ENCODE measurements around the gene PTPRR. TPM values are rescaled to one million over a fixed set of nuclear protein-coding genes. Genes with fewer than 3 reads are reported as not detected.

PTPRR gene
- total RNA-seq, 2 experiments from 2014 or later, result not detected

- no peak overlapping the region for H3K4me3 Mint-ChIP-seq
- no peaks in the 10 kb centered on the region for H3K4me1 ChIP-seq (ENCODE audit: insufficient read depth, low read length)
- no peaks in the 10 kb centered on the region for H3K4me1 Mint-ChIP-seq (ENCODE audit: low read depth)
- DNase-seq (no peak), ATAC-seq (ENCODE audit: poor library complexity) (no peak)
- no peaks in the 10 kb centered on the region for H3K36me3 ChIP-seq (ENCODE audit: insufficient read depth, low read length)
- no peaks in the 10 kb centered on the region for H3K9me3 Mint-ChIP-seq
- H3K27me3 ChIP-seq (ENCODE audit: control insufficient read depth in 1 of 2, insufficient read depth in 2 of 2, low read length in 2 of 2), result no peaks in the 10 kb centered on the region
- no peak overlapping the region for H3K4me3 ChIP-seq (ENCODE audit: low read length)
- H3K36me3 Mint-ChIP-seq (ENCODE audit: low read depth), result no peaks in the 10 kb centered on the region
- peaks cover 39% of the 10 kb centered on the region for H3K27me3 Mint-ChIP-seq
- intact Hi-C loops (cut with DNase I, micrococcal nuclease), result no loop called here
- TF ChIP-seq CTCF (IDR thresholded peaks at IDR 0.05), result no peak
- H3K9me3 ChIP-seq (ENCODE audit: control insufficient read depth in 1 of 2, insufficient read depth in 1 of 2, low read length in 2 of 2), result no peaks in the 10 kb centered on the region
- ChIA-PET CTCF (no interaction called here), POLR2A (no interaction called here)
- H3K27ac Mint-ChIP-seq, result no peak overlapping the region
- no peak overlapping the region for H3K27ac ChIP-seq (ENCODE audit: low read depth in 1 of 2, low read length in 2 of 2)
These were observed 170.6 kb downstream of the PTPRR start for GRCh38 chr12:70749931-70750330.

- Histone ChIP-seq H3K9me3 (ENCODE audit: control insufficient read depth in 1 of 2, insufficient read depth in 1 of 2, low read length in 2 of 2) (no peaks in the 10 kb centered on the region), H3K4me3 (ENCODE audit: low read length) (no peak overlapping the region), H3K27me3 (ENCODE audit: control insufficient read depth in 1 of 2, insufficient read depth in 2 of 2, low read length in 2 of 2) (no peaks in the 10 kb centered on the region), H3K4me1 (ENCODE audit: insufficient read depth, low read length) (no peaks in the 10 kb centered on the region), H3K27ac (ENCODE audit: low read depth in 1 of 2, low read length in 2 of 2) (no peak overlapping the region), H3K36me3 (ENCODE audit: insufficient read depth, low read length) (no peaks in the 10 kb centered on the region)
- DNase-seq (no peak), ATAC-seq (ENCODE audit: poor library complexity) (no peak)
- Mint-ChIP-seq H3K4me3 (no peak overlapping the region), H3K36me3 (ENCODE audit: low read depth) (no peaks in the 10 kb centered on the region), H3K27ac (no peak overlapping the region), H3K9me3 (no peaks in the 10 kb centered on the region), H3K4me1 (ENCODE audit: low read depth) (no peaks in the 10 kb centered on the region), H3K27me3 (peaks cover 42% of the 10 kb centered on the region)
- TF ChIP-seq CTCF (IDR thresholded peaks at IDR 0.05), result no peak
- ChIA-PET CTCF (no interaction called here), POLR2A (no interaction called here)
- intact Hi-C loops (cut with DNase I, micrococcal nuclease), result no loop called here
These were observed 171.7 kb downstream of the PTPRR start for GRCh38 chr12:70748809-70749208.

- POLR2A ChIA-PET, result interaction anchor here (0.7 kb wide), 1 partner anchor 16 kb away, joined by 5 read pairs; no protein-coding TSS in a partner anchor
- no peak overlapping the region for H3K27ac Mint-ChIP-seq
- CTCF ChIA-PET, result no interaction called here
These were observed 172.9 kb downstream of the PTPRR start for GRCh38 chr12:70747445-70748260.

More at GRCh38 chr12:70747445-70748260, 172.9 kb downstream of the PTPRR start:
- no peak for TF ChIP-seq CTCF (IDR thresholded peaks at IDR 0.05)
- Mint-ChIP-seq H3K27me3 (peaks cover 45% of the 10 kb centered on the region), H3K4me3 (no peak overlapping the region), H3K4me1 (ENCODE audit: low read depth) (no peaks in the 10 kb centered on the region), H3K36me3 (ENCODE audit: low read depth) (no peaks in the 10 kb centered on the region), H3K9me3 (no peaks in the 10 kb centered on the region)
- H3K4me1 ChIP-seq (ENCODE audit: insufficient read depth, low read length), result no peaks in the 10 kb centered on the region
- H3K27me3 ChIP-seq (ENCODE audit: control insufficient read depth in 1 of 2, insufficient read depth in 2 of 2, low read length in 2 of 2), result no peaks in the 10 kb centered on the region
- DNase-seq, result no peak
- H3K36me3 ChIP-seq (ENCODE audit: insufficient read depth, low read length), result no peaks in the 10 kb centered on the region
- no peak for ATAC-seq (ENCODE audit: poor library complexity)
- H3K4me3 ChIP-seq (ENCODE audit: low read length), result no peak overlapping the region
- intact Hi-C loops (cut with DNase I, micrococcal nuclease), result no loop called here
- no peak overlapping the region for H3K27ac ChIP-seq (ENCODE audit: low read depth in 1 of 2, low read length in 2 of 2)
- no peaks in the 10 kb centered on the region for H3K9me3 ChIP-seq (ENCODE audit: control insufficient read depth in 1 of 2, insufficient read depth in 1 of 2, low read length in 2 of 2)
